Measurements from ENCODE around the gene NAT14.

DNA sequence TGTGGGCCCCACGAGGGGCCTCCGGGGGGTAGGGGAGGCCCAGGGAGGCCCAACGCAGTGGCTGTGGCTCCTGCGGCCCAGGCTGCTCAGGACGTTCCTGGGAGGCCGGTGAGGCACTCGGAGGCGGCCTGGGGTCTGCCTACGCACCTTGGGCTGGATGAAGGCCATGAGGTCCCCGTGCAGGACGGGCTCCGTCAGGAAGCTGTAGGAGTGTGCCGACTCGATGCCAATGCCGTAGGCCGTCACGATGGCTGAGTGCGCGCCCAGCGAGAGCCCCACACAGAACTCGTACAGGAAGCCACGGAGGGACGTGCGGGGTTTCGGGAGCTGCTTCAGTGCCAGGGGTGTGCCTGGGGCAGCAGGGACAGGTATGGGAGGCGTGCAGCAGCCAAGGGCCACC, 46.0 kb downstream of the NAT14 start:
- TF ChIP-seq, protein P1, sequence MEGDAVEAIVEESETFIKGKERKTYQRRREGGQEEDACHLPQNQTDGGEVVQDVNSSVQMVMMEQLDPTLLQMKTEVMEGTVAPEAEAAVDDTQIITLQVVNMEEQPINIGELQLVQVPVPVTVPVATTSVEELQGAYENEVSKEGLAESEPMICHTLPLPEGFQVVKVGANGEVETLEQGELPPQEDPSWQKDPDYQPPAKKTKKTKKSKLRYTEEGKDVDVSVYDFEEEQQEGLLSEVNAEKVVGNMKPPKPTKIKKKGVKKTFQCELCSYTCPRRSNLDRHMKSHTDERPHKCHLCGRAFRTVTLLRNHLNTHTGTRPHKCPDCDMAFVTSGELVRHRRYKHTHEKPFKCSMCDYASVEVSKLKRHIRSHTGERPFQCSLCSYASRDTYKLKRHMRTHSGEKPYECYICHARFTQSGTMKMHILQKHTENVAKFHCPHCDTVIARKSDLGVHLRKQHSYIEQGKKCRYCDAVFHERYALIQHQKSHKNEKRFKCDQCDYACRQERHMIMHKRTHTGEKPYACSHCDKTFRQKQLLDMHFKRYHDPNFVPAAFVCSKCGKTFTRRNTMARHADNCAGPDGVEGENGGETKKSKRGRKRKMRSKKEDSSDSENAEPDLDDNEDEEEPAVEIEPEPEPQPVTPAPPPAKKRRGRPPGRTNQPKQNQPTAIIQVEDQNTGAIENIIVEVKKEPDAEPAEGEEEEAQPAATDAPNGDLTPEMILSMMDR (conservative IDR thresholded peaks at IDR 0.05; ENCODE audit: low read length): no peak
- no peak for TF ChIP-seq EZH2phosphoT487 (IDR thresholded peaks at IDR 0.05; ENCODE audit: borderline replicate concordance, low read depth, low read length)

Measured in OCI-LY7 (cell line).